Measurements from ENCODE around the gene SLC43A1.

DNA sequence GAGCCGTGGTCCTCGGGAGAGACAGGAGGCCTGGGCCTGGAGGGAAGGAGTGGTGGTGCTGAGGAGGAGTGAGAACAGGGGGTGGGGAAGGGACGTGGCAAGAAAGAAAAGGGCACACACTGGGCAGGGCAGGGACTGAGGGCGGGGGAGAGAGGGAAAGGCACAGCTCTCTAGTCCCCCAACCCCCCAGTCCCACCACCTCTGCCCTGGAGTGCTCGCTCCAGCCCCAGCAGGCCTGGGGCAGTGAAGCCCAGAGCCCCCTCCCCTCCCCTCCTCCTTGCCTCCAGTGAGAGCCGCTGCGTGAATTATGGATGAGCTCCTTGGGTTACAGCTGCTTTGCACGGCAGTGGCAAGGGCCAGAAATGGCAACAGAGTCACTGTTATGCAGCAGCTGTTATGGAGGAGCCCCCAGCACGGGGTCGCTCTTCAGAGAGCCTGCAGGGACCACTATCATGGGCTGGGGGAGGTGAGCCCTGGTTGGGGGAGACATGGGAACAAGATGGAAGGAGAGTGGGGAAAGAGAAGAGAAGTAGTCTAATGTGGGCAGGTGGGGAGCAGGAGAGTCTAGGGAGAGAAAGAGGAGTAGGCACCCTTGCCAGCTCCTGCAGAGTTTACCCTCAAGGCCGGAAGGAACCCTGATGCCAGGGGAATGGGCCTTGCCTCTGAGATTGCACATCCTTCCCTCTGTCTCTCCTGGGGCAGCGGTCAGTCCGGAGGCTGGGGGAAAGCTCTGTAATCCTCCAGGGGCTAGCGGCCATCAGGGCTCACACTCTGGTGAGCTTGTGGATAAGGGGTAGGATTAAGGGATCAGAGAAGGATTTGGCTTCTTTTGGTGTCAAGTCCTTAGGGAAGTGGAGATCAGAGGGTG is 51.6 kb downstream of the SLC43A1 start:
- TF ChIP-seq, protein P1, sequence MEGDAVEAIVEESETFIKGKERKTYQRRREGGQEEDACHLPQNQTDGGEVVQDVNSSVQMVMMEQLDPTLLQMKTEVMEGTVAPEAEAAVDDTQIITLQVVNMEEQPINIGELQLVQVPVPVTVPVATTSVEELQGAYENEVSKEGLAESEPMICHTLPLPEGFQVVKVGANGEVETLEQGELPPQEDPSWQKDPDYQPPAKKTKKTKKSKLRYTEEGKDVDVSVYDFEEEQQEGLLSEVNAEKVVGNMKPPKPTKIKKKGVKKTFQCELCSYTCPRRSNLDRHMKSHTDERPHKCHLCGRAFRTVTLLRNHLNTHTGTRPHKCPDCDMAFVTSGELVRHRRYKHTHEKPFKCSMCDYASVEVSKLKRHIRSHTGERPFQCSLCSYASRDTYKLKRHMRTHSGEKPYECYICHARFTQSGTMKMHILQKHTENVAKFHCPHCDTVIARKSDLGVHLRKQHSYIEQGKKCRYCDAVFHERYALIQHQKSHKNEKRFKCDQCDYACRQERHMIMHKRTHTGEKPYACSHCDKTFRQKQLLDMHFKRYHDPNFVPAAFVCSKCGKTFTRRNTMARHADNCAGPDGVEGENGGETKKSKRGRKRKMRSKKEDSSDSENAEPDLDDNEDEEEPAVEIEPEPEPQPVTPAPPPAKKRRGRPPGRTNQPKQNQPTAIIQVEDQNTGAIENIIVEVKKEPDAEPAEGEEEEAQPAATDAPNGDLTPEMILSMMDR (IDR thresholded peaks at IDR 0.05), result no peak
- TF ChIP-seq POLR2A (IDR thresholded peaks at IDR 0.05), result no peak
